Stomach (tissue), 9 donors: ENCODE measurements around the gene CHGA. TPM values are rescaled to one million over a fixed set of nuclear protein-coding genes. Genes with fewer than 3 reads are reported as not detected.

Experiments
- DNase-seq, 2 donors: peaks; one replicate each; pipeline versions ENCODE4 v3.0.0 to v3.0.0-alpha.2; 2013 to 2019
- H3K27ac ChIP-seq, 5 donors: fragments of 200-600 bp in 4 of 5; sonication (generic) in 4 of 5; one replicate each; pipeline ENCODE4 v1.5.1; 2013 to 2019; ENCODE audit warnings: mild to moderate bottlenecking in 1 of 5, moderate library complexity in 1 of 5
- H3K27me3 ChIP-seq, 3 donors: fragments of 200-600 bp; sonication (generic); one replicate each; pipeline ENCODE4 v1.5.1; 2017 to 2019; ENCODE audit warnings: mixed run types in 1 of 3
- H3K36me3 ChIP-seq, 4 donors: fragments of 200-600 bp; sonication (generic); 1 replicate in 3 of 4; 2 replicates in 1 of 4; pipeline ENCODE4 v1.5.1; 2016 to 2019
- H3K4me1 ChIP-seq, 4 donors: fragments of 200-600 bp; sonication (generic); one replicate each; pipeline ENCODE4 v1.5.1; 2016 to 2019
- H3K4me3 ChIP-seq, 4 donors: fragments of 200-600 bp; sonication (generic) in 3 of 4; one replicate each; pipeline ENCODE4 v1.5.1; 2016 to 2019; ENCODE audit warnings: mild to moderate bottlenecking in 1 of 4
- H3K9me3 ChIP-seq, 4 donors: fragments of 200-600 bp; sonication (generic); one replicate each; pipeline ENCODE4 v1.5.1; 2016 to 2019
- EP300 ChIP-seq: sonication (generic); formaldehyde crosslinking; IDR thresholded peaks from one replicate; pipeline ENCODE4 v1.6.1; 2017; ENCODE audit warnings: antibody characterized with exemption
- POLR2A ChIP-seq, 4 donors: fragments of 450-650 bp; IDR thresholded peaks; one replicate each; pipeline ENCODE4 v1.6.1; 2016; ENCODE audit warnings: antibody characterized with exemption in 4 of 4, control low read depth in 2 of 4, mild to moderate bottlenecking in 1 of 4, moderate library complexity in 1 of 4
- POLR2AphosphoS5 ChIP-seq, 3 donors: sonication (generic); formaldehyde crosslinking; IDR thresholded peaks; one replicate each; pipeline ENCODE4 v1.6.1; 2016; ENCODE audit warnings: antibody characterized with exemption in 3 of 3
- WGBS, 5 donors: extraction: QIAGEN DNeasy Blood & Tissue Kit in 3 of 5; methylation state at CpG; one replicate each; pipeline versions ENCODE4 v1.1.5 to v1.1.7; 2013 to 2018; 5-methylcytosine and 5-hydroxymethylcytosine counted together
- intact Hi-C: fragments of 100-400 bp; cut with DNase I; formaldehyde crosslinking; loops from one replicate; pipeline ENCODE4 v1.15.1; 2023; ENCODE audit warnings: low total_unique reads
- polyA plus RNA-seq, 3 donors: library from polyadenylated mRNA; stranded (reverse); fragments of 200-250 nt; gene quantifications; one replicate each; pipeline ENCODE4 v1.2.3, GENCODE V29; 2013
- total RNA-seq, 5 donors: library from RNA; depleted of rRNA; stranded (reverse); fragments of >200 nt; gene quantifications; one replicate each; pipeline versions ENCODE4 v1.1.0 to v1.2.3, GENCODE V29; 2014 to 2016
- TF ChIP-seq, protein P1 (sequence below), 7 experiments: fragments of 450-650 bp in 4 of 7; fragments of 200-600 bp in 3 of 7; sonication (generic) in 3 of 7; IDR thresholded peaks; one replicate each; pipeline ENCODE4 v1.5.1; 2016 to 2019; ENCODE audit warnings: antibody characterized with exemption in 7 of 7, control low read depth in 2 of 7, mild to moderate bottlenecking in 1 of 7
- donor health status: healthy with polysubstance abuse.
- donor health status: Bipolar disorder and iron deficiency.
- donor health status: healthy.

Gene CHGA
- total and polyA plus RNA-seq, 8 donors = 2.3 to 455 (median 132) TPM

- intact Hi-C loops = loop anchor here (10.0 kb wide), 1 partner anchor 182 kb away; no protein-coding TSS in a partner anchor
- no peak for DNase-seq
- no peaks in the 10 kb centered on the region for H3K27me3 ChIP-seq
- H3K36me3 ChIP-seq = peaks cover 14 to 92% (median 87%) of the 10 kb centered on the region in 4 donors
- no peak overlapping the region for H3K27ac ChIP-seq
- TF ChIP-seq EP300 = no peak
- no peak for TF ChIP-seq POLR2A (IDR thresholded peaks at IDR 0.05)
- no peak for TF ChIP-seq POLR2AphosphoS5 (IDR thresholded peaks at IDR 0.05)
- TF ChIP-seq, protein P1, sequence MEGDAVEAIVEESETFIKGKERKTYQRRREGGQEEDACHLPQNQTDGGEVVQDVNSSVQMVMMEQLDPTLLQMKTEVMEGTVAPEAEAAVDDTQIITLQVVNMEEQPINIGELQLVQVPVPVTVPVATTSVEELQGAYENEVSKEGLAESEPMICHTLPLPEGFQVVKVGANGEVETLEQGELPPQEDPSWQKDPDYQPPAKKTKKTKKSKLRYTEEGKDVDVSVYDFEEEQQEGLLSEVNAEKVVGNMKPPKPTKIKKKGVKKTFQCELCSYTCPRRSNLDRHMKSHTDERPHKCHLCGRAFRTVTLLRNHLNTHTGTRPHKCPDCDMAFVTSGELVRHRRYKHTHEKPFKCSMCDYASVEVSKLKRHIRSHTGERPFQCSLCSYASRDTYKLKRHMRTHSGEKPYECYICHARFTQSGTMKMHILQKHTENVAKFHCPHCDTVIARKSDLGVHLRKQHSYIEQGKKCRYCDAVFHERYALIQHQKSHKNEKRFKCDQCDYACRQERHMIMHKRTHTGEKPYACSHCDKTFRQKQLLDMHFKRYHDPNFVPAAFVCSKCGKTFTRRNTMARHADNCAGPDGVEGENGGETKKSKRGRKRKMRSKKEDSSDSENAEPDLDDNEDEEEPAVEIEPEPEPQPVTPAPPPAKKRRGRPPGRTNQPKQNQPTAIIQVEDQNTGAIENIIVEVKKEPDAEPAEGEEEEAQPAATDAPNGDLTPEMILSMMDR (IDR thresholded peaks at IDR 0.05) = no peak
- peaks cover 0 to 12% (median 6%) of the 10 kb centered on the region in 4 donors for H3K4me1 ChIP-seq
- no peak overlapping the region for H3K4me3 ChIP-seq
- no peaks in the 10 kb centered on the region for H3K9me3 ChIP-seq
- WGBS, 5 donors = 85 to 93% (median 92%) methylated on average over 18 to 32 of the region's 32 CpGs
Measured at GRCh38 chr14:92952481-92953298, 29.7 kb downstream of the CHGA start.

DNA sequence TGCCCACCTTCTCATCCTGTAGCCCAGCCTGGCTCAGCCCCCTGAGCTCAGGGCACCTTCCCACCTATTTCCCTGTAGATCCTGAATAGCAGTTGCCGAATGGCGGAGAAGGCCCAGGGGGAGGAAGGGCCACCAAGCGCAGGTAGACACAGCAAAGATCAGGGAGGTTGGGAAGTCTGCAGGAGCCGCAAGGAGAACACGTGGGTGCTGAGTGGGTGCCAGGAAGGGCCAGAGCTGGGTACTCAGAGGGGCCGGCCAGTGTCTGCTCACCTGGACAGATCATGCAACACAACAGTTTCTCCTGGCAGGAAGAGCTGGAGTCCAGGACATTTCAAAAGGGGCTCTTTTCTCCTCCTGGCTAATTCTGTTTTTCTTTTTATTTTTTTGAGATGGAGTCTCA is 30.6 kb downstream of the CHGA start:
- Histone ChIP-seq H3K9me3 (no peaks in the 10 kb centered on the region), H3K4me3 (no peak overlapping the region), H3K27me3 (no peaks in the 10 kb centered on the region), H3K4me1 (peaks cover 0 to 12% (median 6%) of the 10 kb centered on the region in 4 donors), H3K27ac (no peak overlapping the region), H3K36me3 (peaks cover 17 to 92% (median 88%) of the 10 kb centered on the region in 4 donors)
- intact Hi-C loops = loop anchor here (10.0 kb wide), 1 partner anchor 181 kb away; no protein-coding TSS in a partner anchor
- TF ChIP-seq POLR2AphosphoS5 (IDR thresholded peaks at IDR 0.05) (no peak), EP300 (no peak), POLR2A (IDR thresholded peaks at IDR 0.05) (no peak)
- TF ChIP-seq, protein P1 (IDR thresholded peaks at IDR 0.05) = no peak
- 79 to 91% (median 89%) methylated on average over 6 of the region's 6 CpGs for WGBS, 5 donors
- DNase-seq = no peak

DNA sequence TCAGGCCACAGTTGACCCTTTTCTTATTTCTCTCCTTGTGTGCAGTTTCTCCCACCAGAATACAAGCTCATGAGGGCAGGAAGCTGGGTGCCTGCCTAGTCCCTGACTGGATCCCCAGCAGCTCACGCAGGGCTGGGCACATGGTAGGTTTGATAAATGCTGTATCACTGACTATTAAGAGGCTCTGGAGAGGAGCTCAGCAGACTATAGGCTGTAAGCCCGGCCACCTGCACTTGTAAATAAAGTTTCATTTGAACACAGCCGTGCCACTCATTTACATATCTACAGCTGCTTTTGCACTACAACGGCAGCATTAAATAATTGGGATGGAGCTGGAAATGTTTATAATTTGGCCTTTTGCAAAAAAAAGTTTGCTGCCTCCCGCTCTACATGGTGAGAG is 32.0 kb downstream of the CHGA start:
- Histone ChIP-seq H3K4me1 (peaks cover 0 to 20% (median 6%) of the 10 kb centered on the region in 4 donors), H3K27me3 (no peaks in the 10 kb centered on the region), H3K36me3 (peaks cover 20 to 89% (median 87%) of the 10 kb centered on the region in 4 donors), H3K9me3 (no peaks in the 10 kb centered on the region), H3K4me3 (no peak overlapping the region), H3K27ac (no peak overlapping the region)
- no peak for DNase-seq
- WGBS, 5 donors = 81 to 86% (median 84%) methylated on average over 5 of the region's 5 CpGs
- TF ChIP-seq POLR2A (IDR thresholded peaks at IDR 0.05) (no peak), POLR2AphosphoS5 (IDR thresholded peaks at IDR 0.05) (no peak), EP300 (no peak)
- TF ChIP-seq, protein P1 (IDR thresholded peaks at IDR 0.05) = no peak
- intact Hi-C loops = loop anchor here (10.0 kb wide), 1 partner anchor 180 kb away; no protein-coding TSS in a partner anchor

DNA sequence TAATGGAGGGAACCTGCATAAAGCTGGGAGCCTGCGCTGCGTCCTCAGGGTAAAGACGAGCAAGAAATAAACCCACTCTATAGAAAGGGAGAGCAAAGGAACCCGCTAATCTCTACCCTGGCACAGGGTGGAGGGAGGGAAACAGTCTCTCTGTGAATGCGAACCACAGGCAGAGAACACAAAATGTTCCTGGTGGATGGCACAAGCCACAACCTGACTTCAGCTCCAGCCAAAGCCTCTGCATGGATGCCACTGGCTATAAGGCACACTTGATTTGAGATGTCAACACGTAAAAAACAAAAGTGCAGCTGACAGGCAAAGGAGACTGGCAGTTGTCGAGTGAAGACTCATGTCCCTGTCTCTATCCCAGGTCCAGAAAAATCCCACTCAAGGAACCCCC is 32.4 kb downstream of the CHGA start:
- WGBS, 5 donors = 87 to 96% (median 94%) methylated on average over 7 of the region's 7 CpGs
- intact Hi-C loops = loop anchor here (10.0 kb wide), 1 partner anchor 179 kb away; no protein-coding TSS in a partner anchor
- Histone ChIP-seq H3K36me3 (peaks cover 16 to 89% (median 85%) of the 10 kb centered on the region in 4 donors), H3K27ac (no peak overlapping the region), H3K27me3 (no peaks in the 10 kb centered on the region), H3K4me1 (peaks cover 0 to 20% (median 6%) of the 10 kb centered on the region in 4 donors), H3K9me3 (no peaks in the 10 kb centered on the region), H3K4me3 (no peak overlapping the region)
- DNase-seq = no peak
- no peak for TF ChIP-seq EP300
- TF ChIP-seq POLR2A (IDR thresholded peaks at IDR 0.05) = no peak
- no peak for TF ChIP-seq POLR2AphosphoS5 (IDR thresholded peaks at IDR 0.05)
- TF ChIP-seq, protein P1 (IDR thresholded peaks at IDR 0.05) = no peak
